Activated naive CD8-positive, alpha-beta T cell (primary cell): Measurements from ENCODE around the gene PIWIL4.
"Not testable (repeated sequence)": the region's sequence is repeated elsewhere in the genome, so short reads cannot be mapped to it uniquely, and the experiment has no call there.

ENCODE experiments used
- H3K27ac Mint-ChIP-seq: one replicate; pipeline ENCODE4 v1.8.0; 2021; ENCODE audit warnings: mixed read lengths
- H3K27me3 Mint-ChIP-seq: one replicate; pipeline ENCODE4 v1.8.0; 2021; ENCODE audit warnings: mixed read lengths
- H3K36me3 Mint-ChIP-seq: one replicate; pipeline ENCODE4 v1.8.0; 2021; ENCODE audit warnings: mixed read lengths
- H3K4me1 Mint-ChIP-seq: one replicate; pipeline ENCODE4 v1.8.0; 2021; ENCODE audit warnings: low read depth, mixed read lengths
- H3K4me3 Mint-ChIP-seq: one replicate; pipeline ENCODE4 v1.8.0; 2021; ENCODE audit warnings: mild to moderate bottlenecking, mixed read lengths
- H3K9me3 Mint-ChIP-seq: one replicate; pipeline ENCODE4 v1.8.0; 2021; ENCODE audit warnings: low read depth, mixed read lengths

Gene PIWIL4

DNA sequence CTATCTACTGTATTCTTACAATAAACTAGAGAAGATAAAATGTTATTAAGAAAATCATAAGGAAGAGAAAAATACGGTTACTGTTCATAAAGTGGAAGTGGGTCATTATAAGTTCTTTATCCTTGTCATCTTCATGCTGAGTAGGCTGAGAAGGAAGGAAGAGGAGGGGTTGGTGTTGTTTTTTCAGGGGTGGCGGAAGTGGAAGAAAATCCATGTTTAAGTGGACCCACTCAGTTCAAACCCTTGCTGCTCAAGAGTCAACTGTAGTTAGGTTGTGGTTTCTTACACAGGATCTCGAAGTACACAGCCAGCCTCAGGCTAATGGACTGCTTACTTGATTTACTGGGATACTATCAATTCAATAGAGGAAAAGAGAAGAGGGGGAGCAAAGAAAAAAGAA is 63.1 kb downstream of the PIWIL4 start:
- no peak overlapping the region for H3K27ac Mint-ChIP-seq
- no peak overlapping the region for H3K4me3 Mint-ChIP-seq
- H3K36me3 Mint-ChIP-seq, result peaks cover 5% of the 10 kb centered on the region
- H3K9me3 Mint-ChIP-seq, result no peaks in the 10 kb centered on the region
- no peaks in the 10 kb centered on the region for H3K4me1 Mint-ChIP-seq
- H3K27me3 Mint-ChIP-seq, result peaks cover 7% of the 10 kb centered on the region

- no peak overlapping the region for H3K27ac Mint-ChIP-seq
- H3K36me3 Mint-ChIP-seq, result no peaks in the 10 kb centered on the region
- no peaks in the 10 kb centered on the region for H3K9me3 Mint-ChIP-seq
- H3K4me1 Mint-ChIP-seq, result no peaks in the 10 kb centered on the region
- peaks cover 1% of the 10 kb centered on the region for H3K27me3 Mint-ChIP-seq
- H3K4me3 Mint-ChIP-seq, result no peak overlapping the region
Observed at GRCh38 chr11:94632356-94632755, 65.2 kb downstream of the PIWIL4 start.

GRCh38 chr11:94635072-94635471 is 67.9 kb downstream of the PIWIL4 start:
- Mint-ChIP-seq H3K9me3 (no peaks in the 10 kb centered on the region), H3K36me3 (no peaks in the 10 kb centered on the region), H3K4me3 (no peak overlapping the region), H3K27ac (no peak overlapping the region), H3K4me1 (peaks cover 13% of the 10 kb centered on the region), H3K27me3 (no peaks in the 10 kb centered on the region)

- Mint-ChIP-seq H3K4me3 (no peak overlapping the region), H3K27me3 (no peaks in the 10 kb centered on the region), H3K36me3 (no peaks in the 10 kb centered on the region), H3K4me1 (peaks cover 13% of the 10 kb centered on the region), H3K9me3 (no peaks in the 10 kb centered on the region), H3K27ac (no peak overlapping the region)
Observed at GRCh38 chr11:94636388-94636949, 69.3 kb downstream of the PIWIL4 start.

- H3K36me3 Mint-ChIP-seq, result no peaks in the 10 kb centered on the region
- no peaks in the 10 kb centered on the region for H3K9me3 Mint-ChIP-seq
- H3K4me3 Mint-ChIP-seq, result no peak overlapping the region
- peaks cover 13% of the 10 kb centered on the region for H3K4me1 Mint-ChIP-seq
- no peak overlapping the region for H3K27ac Mint-ChIP-seq
- no peaks in the 10 kb centered on the region for H3K27me3 Mint-ChIP-seq
Observed at GRCh38 chr11:94638301-94638901, 71.2 kb downstream of the PIWIL4 start.

- H3K27me3 Mint-ChIP-seq, result no peaks in the 10 kb centered on the region
- H3K4me1 Mint-ChIP-seq, result peaks cover 13% of the 10 kb centered on the region
- H3K36me3 Mint-ChIP-seq, result no peaks in the 10 kb centered on the region
- no peak overlapping the region for H3K27ac Mint-ChIP-seq
- H3K4me3 Mint-ChIP-seq, result no peak overlapping the region
- H3K9me3 Mint-ChIP-seq, result no peaks in the 10 kb centered on the region
Observed at GRCh38 chr11:94638902-94639373, 71.8 kb downstream of the PIWIL4 start.

- H3K4me3 Mint-ChIP-seq, result no peak overlapping the region
- H3K9me3 Mint-ChIP-seq, result no peaks in the 10 kb centered on the region
- H3K27ac Mint-ChIP-seq, result no peak overlapping the region
- peaks cover 13% of the 10 kb centered on the region for H3K4me1 Mint-ChIP-seq
- H3K27me3 Mint-ChIP-seq, result no peaks in the 10 kb centered on the region
- H3K36me3 Mint-ChIP-seq, result no peaks in the 10 kb centered on the region
Observed at GRCh38 chr11:94639901-94640721, 72.9 kb downstream of the PIWIL4 start.

DNA sequence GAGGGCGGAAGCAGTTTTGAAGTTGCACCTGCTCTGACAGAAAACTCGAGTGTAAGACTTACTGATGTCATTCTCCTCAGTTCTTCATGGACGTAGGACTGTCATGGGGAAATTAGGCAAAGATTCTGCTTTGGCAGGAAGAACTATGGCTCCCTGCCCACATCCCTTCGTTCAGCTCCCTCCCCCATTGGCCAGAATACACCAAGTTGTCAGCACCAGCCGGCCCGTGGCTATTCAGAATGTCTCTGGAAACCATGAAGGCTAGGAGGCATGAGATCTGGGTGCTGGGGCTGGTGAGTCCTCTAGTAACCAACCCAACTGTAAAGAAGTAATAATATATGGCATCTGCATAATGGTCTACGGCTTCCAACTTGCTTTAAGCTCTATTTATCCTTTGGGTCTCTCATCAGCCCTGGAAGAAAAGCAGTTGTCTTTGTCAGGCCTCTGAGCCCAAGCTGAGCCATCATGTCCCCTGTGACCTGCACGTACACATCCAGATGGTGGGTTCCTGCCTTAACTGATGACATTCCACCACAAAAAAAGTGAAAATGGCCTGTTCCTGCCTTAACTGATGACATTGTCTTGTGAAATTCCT is 74.1 kb downstream of the PIWIL4 start:
- H3K4me1 Mint-ChIP-seq, result peaks cover 13% of the 10 kb centered on the region
- no peaks in the 10 kb centered on the region for H3K27me3 Mint-ChIP-seq

DNA sequence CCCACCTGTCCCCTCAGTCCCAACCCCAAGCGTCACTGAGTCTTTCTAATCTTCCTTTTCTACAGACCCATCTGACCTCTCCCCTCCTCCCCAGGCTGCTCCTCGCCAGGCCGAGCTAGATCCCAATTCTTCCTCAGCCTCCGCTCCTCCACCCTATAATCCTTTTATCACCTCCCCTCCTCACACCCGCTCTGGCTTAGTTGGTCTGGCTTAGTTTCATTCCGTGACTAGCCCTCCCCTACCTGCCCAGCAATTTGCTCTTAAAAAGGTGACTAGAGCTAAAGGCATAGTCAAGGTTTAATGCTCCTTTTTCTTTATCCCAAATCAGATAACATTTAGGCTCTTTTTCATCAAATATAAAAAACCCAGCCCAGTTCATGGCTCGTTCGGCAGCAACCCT is 76.0 kb downstream of the PIWIL4 start:
- H3K27ac Mint-ChIP-seq, H3K27me3 Mint-ChIP-seq: not testable (repeated sequence)

More for the DNA sequence above, 74.1 kb downstream of the PIWIL4 start:
- H3K4me3 Mint-ChIP-seq, result no peak overlapping the region
- no peaks in the 10 kb centered on the region for H3K36me3 Mint-ChIP-seq
- no peak overlapping the region for H3K27ac Mint-ChIP-seq
- no peaks in the 10 kb centered on the region for H3K9me3 Mint-ChIP-seq

DNA sequence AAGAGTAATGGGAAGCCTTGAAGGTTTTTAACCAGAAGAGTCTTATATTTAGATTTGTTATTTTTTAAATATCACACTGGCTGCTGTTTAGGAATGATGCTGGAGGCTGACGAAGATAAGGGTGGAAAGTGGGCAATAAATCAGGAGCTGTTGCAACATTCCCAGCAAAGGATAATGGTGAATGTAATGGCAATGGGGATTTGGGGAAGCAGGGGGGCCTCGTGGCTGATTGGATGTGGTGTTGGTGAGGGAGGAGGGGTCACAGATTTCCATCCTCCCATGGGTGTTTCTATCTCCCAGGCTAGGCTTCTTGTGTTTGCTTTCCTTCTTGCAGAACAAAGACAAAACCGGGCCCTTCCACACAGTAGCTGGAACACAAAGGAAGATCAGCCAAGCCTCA is 80.8 kb downstream of the PIWIL4 start:
- Mint-ChIP-seq H3K36me3 (no peaks in the 10 kb centered on the region), H3K9me3 (no peaks in the 10 kb centered on the region), H3K27me3 (no peaks in the 10 kb centered on the region), H3K4me1 (no peaks in the 10 kb centered on the region), H3K4me3 (no peak overlapping the region), H3K27ac (no peak overlapping the region)

More for the DNA sequence above, 76.0 kb downstream of the PIWIL4 start:
- not testable (repeated sequence) for H3K4me3 Mint-ChIP-seq, H3K36me3 Mint-ChIP-seq, H3K9me3 Mint-ChIP-seq
- peaks cover 11% of the 10 kb centered on the region for H3K4me1 Mint-ChIP-seq

GRCh38 chr11:94648789-94649188 is 81.6 kb downstream of the PIWIL4 start:
- Mint-ChIP-seq H3K9me3 (no peaks in the 10 kb centered on the region), H3K27ac (no peak overlapping the region), H3K36me3 (no peaks in the 10 kb centered on the region), H3K27me3 (no peaks in the 10 kb centered on the region), H3K4me3 (no peak overlapping the region), H3K4me1 (no peaks in the 10 kb centered on the region)

- no peak overlapping the region for H3K27ac Mint-ChIP-seq
- no peaks in the 10 kb centered on the region for H3K4me1 Mint-ChIP-seq
- no peak overlapping the region for H3K4me3 Mint-ChIP-seq
- no peaks in the 10 kb centered on the region for H3K27me3 Mint-ChIP-seq
- H3K9me3 Mint-ChIP-seq, result no peaks in the 10 kb centered on the region
- H3K36me3 Mint-ChIP-seq, result no peaks in the 10 kb centered on the region
Observed at GRCh38 chr11:94649254-94649653, 82.1 kb downstream of the PIWIL4 start.

GRCh38 chr11:94649964-94650623 is 82.9 kb downstream of the PIWIL4 start:
- no peaks in the 10 kb centered on the region for H3K27me3 Mint-ChIP-seq
- H3K36me3 Mint-ChIP-seq, result no peaks in the 10 kb centered on the region
- no peak overlapping the region for H3K4me3 Mint-ChIP-seq
- no peaks in the 10 kb centered on the region for H3K4me1 Mint-ChIP-seq
- H3K27ac Mint-ChIP-seq, result no peak overlapping the region
- no peaks in the 10 kb centered on the region for H3K9me3 Mint-ChIP-seq

DNA sequence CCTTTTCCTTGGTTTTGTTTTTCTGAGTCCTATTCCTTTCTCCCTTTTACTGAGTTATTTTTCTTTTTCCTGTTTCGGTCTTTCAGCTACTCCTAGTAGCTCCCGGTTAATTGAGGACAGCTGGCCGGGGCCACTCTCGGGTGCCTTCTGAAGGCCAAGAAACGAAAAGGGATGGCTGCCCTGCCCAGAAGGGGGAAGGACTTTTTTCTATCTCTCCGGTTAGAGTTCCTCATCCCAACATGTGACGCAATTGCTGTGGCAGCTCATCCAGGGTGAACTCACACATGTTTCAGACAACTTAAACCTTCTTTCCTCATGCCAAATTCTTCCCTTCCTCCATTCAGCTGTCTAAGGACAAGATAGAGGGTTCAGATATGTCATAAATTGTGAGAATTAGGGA is 83.6 kb downstream of the PIWIL4 start:
- no peaks in the 10 kb centered on the region for H3K4me1 Mint-ChIP-seq
- no peak overlapping the region for H3K27ac Mint-ChIP-seq
- no peaks in the 10 kb centered on the region for H3K36me3 Mint-ChIP-seq
- no peak overlapping the region for H3K4me3 Mint-ChIP-seq
- H3K9me3 Mint-ChIP-seq, result no peaks in the 10 kb centered on the region
- no peaks in the 10 kb centered on the region for H3K27me3 Mint-ChIP-seq
